HG03159 (cell line): ENCODE results near the gene DDX28.
"Not testable (repeated sequence)": the region's sequence is repeated elsewhere in the genome, so short reads cannot be mapped to it uniquely, and the experiment has no call there.

Experiments
- ATAC-seq: cut with Tn5 transposase; IDR thresholded peaks from one replicate; pipeline ENCODE4 v1.9.1; 2021; ENCODE audit warnings: mild to moderate bottlenecking, moderate library complexity; ENCODE audit not compliant: unreplicated experiment

Gene DDX28

GRCh38 chr16:67995423-67995822, 27.6 kb downstream of the DDX28 start:
- no peak for ATAC-seq

GRCh38 chr16:67994040-67994408, 29.0 kb downstream of the DDX28 start:
- not testable (repeated sequence) for ATAC-seq

- peak; percentile 65 for ATAC-seq
Measured at GRCh38 chr16:67993207-67994039, 29.6 kb downstream of the DDX28 start.

GRCh38 chr16:67992661-67993206, 30.3 kb downstream of the DDX28 start:
- ATAC-seq, result no peak

- no peak for ATAC-seq
Measured at GRCh38 chr16:67990018-67990386, 33.0 kb downstream of the DDX28 start.

GRCh38 chr16:67989322-67990017, 33.6 kb downstream of the DDX28 start:
- ATAC-seq, result no peak

GRCh38 chr16:67988675-67989074, 34.4 kb downstream of the DDX28 start:
- no peak for ATAC-seq

- ATAC-seq, result no peak
Measured at GRCh38 chr16:67987460-67988160, 35.4 kb downstream of the DDX28 start.

- no peak for ATAC-seq
Measured at GRCh38 chr16:67986949-67987348, 36.1 kb downstream of the DDX28 start.

GRCh38 chr16:67982011-67982696, 40.9 kb downstream of the DDX28 start:
- ATAC-seq, result no peak

- no peak for ATAC-seq
Measured at GRCh38 chr16:67979955-67980678, 42.9 kb downstream of the DDX28 start, which contains the start of gene DPEP3. DPEP3 (minus strand) TSS chr16:67980499; CDS start chr16:67980380, 119 bp downstream.

- no peak for ATAC-seq
Measured at GRCh38 chr16:67977469-67978227, 45.4 kb downstream of the DDX28 start.

- no peak for ATAC-seq
Measured at GRCh38 chr16:67977005-67977404, 46.0 kb downstream of the DDX28 start.

GRCh38 chr16:67976205-67976604, 46.8 kb downstream of the DDX28 start:
- ATAC-seq, result no peak

- no peak for ATAC-seq
Measured at GRCh38 chr16:67975321-67976105, 47.5 kb downstream of the DDX28 start.

GRCh38 chr16:67972285-67972684, 50.7 kb downstream of the DDX28 start:
- not testable (repeated sequence) for ATAC-seq

GRCh38 chr16:67971111-67971510, 51.9 kb downstream of the DDX28 start:
- no peak for ATAC-seq
